GM06990 (cell line): ENCODE measurements around the gene HSPA12A.

ENCODE experiments used
- DNase-seq: peaks from one replicate; pipeline ENCODE4 v3.0.0-alpha.2; 2011; ENCODE audit not compliant: insufficient read length; ENCODE audit errors: extremely low read depth
- H3K27me3 ChIP-seq: replicated peaks from 2 replicates; pipeline ENCODE4 v1.6.0; 2011; ENCODE audit warnings: low read length; ENCODE audit not compliant: control insufficient read depth, insufficient read depth
- H3K36me3 ChIP-seq: 2 replicates; pipeline ENCODE4 v1.5.1; 2011; ENCODE audit warnings: low read length; ENCODE audit not compliant: control insufficient read depth, insufficient read depth
- H3K4me3 ChIP-seq: replicated peaks from 2 replicates; pipeline ENCODE4 v1.5.1; 2011; ENCODE audit warnings: low read depth, mild to moderate bottlenecking, control low read depth, low read length
- TF ChIP-seq, protein P1 (sequence below): IDR thresholded peaks from 2 replicates; pipeline ENCODE4 v1.5.1; 2011; ENCODE audit warnings: low read length, control low read depth, mild to moderate bottlenecking, inconsistent platforms; ENCODE audit not compliant: insufficient read depth, poor library complexity, severe bottlenecking

Gene HSPA12A

DNA sequence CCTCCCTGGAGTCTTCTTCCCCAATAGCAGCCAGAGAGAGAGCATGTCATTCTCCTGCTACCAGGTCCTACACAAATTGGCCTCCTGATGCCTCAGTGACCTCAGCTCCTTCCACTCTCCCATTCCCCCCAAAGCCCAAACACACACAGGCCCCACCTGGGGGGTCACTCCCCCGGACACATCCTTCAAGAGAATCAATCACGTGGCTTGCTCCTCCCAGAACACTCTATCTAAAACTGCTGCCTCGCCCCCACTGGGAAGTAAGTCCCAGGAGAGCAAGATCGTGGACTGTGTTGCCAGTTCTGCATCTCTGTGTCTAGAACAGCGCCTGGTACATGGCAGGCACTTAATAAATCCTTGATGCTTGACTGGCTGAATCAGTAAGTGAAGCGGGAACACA, 2.5 kb upstream of the HSPA12A start:
- DNase-seq, result no peak
- H3K27me3 ChIP-seq, result no peaks in the 10 kb centered on the region; the same call in none of the 2 replicates
- TF ChIP-seq, protein P1, sequence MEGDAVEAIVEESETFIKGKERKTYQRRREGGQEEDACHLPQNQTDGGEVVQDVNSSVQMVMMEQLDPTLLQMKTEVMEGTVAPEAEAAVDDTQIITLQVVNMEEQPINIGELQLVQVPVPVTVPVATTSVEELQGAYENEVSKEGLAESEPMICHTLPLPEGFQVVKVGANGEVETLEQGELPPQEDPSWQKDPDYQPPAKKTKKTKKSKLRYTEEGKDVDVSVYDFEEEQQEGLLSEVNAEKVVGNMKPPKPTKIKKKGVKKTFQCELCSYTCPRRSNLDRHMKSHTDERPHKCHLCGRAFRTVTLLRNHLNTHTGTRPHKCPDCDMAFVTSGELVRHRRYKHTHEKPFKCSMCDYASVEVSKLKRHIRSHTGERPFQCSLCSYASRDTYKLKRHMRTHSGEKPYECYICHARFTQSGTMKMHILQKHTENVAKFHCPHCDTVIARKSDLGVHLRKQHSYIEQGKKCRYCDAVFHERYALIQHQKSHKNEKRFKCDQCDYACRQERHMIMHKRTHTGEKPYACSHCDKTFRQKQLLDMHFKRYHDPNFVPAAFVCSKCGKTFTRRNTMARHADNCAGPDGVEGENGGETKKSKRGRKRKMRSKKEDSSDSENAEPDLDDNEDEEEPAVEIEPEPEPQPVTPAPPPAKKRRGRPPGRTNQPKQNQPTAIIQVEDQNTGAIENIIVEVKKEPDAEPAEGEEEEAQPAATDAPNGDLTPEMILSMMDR, result no peak
- no peak overlapping the region for H3K4me3 ChIP-seq
- H3K36me3 ChIP-seq, result no peaks in the 10 kb centered on the region

DNA sequence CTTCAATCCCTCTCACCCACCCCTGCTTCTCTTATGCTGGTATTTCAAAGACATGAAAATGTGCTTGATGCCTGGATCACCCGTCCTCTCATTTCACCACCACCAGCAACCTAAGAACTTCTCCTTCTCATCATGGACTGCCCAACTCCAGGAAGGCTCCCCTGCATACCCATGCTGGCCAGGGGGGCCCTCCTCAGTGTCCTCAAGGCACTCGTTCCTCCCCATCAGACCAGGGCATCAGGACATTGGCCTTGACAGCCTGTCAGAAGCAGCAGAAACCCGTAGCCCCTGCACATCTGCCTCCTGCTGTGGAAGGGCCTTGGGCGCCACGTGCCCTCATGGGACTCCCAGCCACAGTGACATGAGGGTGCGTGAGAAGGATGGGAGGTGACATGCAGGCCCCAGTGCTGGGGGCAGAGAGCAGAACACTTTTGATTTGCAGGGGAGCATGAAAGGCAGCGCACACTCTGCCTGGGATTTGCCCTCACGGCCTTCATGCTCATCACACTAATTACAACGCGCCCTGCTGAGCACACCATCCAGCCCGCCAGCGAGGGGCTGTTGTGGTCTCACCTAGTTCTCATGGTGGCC, 1.9 kb upstream of the HSPA12A start:
- Histone ChIP-seq H3K36me3 (no peaks in the 10 kb centered on the region), H3K4me3 (no peak overlapping the region), H3K27me3 (no peaks in the 10 kb centered on the region; the same call in none of the 2 replicates)
- DNase-seq, result no peak
- TF ChIP-seq, protein P1, result no peak

DNA sequence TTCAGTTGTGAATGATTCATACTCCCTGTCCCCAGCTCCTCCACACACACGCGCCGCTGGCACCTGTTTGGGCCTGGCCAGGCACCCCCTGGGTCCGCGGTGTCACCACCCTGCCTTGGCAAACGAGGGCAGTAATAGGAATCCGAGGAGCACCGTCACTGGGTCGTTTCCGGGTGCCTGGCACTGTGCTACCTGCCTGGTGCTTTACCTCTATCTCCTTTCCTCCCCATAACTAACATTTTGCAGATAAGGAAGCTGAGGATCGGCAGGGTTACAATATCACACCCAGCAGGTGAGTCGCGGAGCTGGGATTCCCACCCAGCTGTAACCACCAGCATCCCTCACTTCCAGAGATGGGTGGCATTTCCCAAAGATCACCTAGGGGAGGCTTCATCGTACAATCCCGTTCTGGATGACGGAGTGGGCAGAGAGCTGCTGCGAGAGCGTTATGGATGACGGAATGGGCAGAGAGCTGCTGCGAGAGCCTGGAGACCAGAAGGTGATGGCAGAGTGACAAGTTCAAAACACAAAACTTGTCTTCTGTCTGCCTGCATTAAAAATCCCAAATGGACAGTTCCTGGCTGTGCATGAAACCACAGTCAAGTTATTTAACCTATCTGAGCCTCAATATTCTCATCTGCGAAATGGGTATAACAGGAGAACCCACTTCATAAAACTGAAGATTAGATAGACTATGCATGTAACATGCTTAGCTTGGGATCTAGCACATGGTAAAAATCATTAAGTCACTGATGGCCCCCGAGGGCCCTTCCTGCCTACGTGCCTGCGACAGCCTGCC, 1.1 kb upstream of the HSPA12A start:
- H3K4me3 ChIP-seq, result no peak overlapping the region
- H3K36me3 ChIP-seq, result no peaks in the 10 kb centered on the region
- no peak for DNase-seq
- TF ChIP-seq, protein P1, result no peak
- H3K27me3 ChIP-seq, result no peaks in the 10 kb centered on the region; the same call in none of the 2 replicates

DNA sequence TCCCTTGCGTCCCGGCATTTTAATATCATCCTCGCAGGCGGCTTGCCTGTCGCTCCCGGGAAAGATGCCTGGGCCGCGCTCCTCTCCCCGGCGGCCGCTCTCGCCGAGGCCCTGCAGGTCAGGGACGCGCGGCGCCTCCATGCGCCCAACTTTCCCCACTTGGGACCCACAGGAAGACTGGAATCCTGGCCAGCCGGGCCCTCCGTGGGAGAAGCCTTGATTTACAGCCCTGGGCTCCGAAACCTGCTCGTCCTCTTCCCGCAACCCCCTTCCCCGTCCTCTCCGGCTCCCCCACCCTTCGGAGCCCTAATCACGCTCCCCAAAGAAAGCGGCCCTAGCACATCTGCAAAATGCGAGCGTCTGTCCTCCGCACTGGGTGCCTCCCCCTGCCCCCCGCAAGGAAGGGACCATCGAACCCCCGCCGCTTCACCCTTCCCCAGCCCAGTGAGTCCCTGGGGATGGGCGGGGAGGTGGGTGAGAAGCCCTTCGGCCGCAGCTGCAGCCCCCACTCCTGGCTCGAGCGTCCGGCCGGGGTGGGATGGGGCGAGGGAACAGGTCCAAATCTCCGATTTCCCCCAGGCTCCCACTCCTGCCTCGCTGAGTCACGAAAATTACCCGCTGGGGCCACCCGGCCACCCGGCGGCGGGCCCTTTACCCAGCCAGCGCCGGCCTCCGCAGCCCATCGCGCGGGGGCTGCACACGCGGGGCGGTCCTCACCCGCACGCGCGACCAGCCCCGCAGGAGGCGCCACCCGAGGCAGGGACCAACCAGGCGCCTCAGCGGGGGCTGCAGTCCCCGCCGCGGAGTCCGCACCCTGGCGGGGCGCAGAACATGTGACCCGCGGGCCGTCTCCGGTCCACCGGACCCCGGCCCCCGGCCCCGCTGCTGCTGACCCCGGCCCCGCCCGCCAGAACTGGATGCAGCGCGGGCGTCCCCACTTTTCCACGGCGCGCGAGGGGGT, 695 bp downstream of the HSPA12A start:
- H3K27me3 ChIP-seq, result no peaks in the 10 kb centered on the region; the same call in none of the 2 replicates
- DNase-seq, result no peak
- TF ChIP-seq, protein P1, result no peak
- no peaks in the 10 kb centered on the region for H3K36me3 ChIP-seq
- H3K4me3 ChIP-seq, result peak overlapping the region; percentile 47

DNA sequence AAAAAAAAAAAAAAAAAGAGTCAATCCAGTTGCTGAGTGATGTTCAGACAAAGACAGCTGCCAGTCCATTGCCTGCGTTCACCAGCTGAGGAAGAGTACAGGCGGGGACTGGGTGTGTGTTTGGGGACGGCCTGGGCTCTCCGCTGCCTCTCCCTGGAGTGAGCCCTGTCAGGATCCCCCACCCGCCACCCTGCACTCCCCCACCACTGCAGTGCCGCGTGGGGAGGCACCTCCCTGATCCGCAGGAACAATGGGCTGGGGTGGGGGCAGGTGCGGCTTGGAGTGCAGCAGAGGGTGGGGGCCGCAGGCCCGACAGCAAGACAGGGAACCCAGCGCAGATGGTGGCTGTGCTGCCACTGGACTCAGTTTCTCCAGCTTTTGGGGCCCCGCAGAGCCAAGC, 1.4 kb downstream of the HSPA12A start:
- H3K4me3 ChIP-seq, result no peak overlapping the region
- no peak for DNase-seq

More for the DNA sequence above, 1.4 kb downstream of the HSPA12A start:
- TF ChIP-seq, protein P1, result no peak
- H3K27me3 ChIP-seq, result no peaks in the 10 kb centered on the region; the same call in none of the 2 replicates
- H3K36me3 ChIP-seq, result no peaks in the 10 kb centered on the region
